GM21423 (cell line): ENCODE data around the gene ZNF33A.
A peak's percentile ranks its signal among the peaks of the same experiment; 100 is the strongest.
"Not testable (repeated sequence)": the region's sequence is repeated elsewhere in the genome, so short reads cannot be mapped to it uniquely, and the experiment has no call there.

Experiments
- ATAC-seq: cut with Tn5 transposase; IDR thresholded peaks from one replicate; pipeline ENCODE4 v1.9.1; 2021; ENCODE audit warnings: mild to moderate bottlenecking, moderate library complexity; ENCODE audit not compliant: unreplicated experiment

ZNF33A gene

GRCh38 chr10:38010119-38010903 lies at the start of gene ZNF33A:
ZNF33A (plus strand) TSS chr10:38010675; CDS start chr10:38012342, 1,667 bp downstream.
- ATAC-seq: peak; percentile 88

GRCh38 chr10:37965006-37965405 lies 45.5 kb upstream of the ZNF33A start:
- ATAC-seq: no peak

- ATAC-seq: no peak
Measured at GRCh38 chr10:37972396-37972795, 38.1 kb upstream of the ZNF33A start.

GRCh38 chr10:37975401-37975991 lies 35.0 kb upstream of the ZNF33A start:
- no peak for ATAC-seq

- ATAC-seq: peak; percentile 94
Measured at GRCh38 chr10:37976091-37976879, 34.2 kb upstream of the ZNF33A start, which contains the start of gene ZNF25. ZNF25 (minus strand) TSS chr10:37976647; CDS start chr10:37971722, 4,925 bp downstream.

- peak; percentile 1 for ATAC-seq
Measured at GRCh38 chr10:37976880-37977203, 33.6 kb upstream of the ZNF33A start.

GRCh38 chr10:37991655-37992054 lies 18.8 kb upstream of the ZNF33A start:
- ATAC-seq: no peak

- no peak for ATAC-seq
Measured at GRCh38 chr10:37992083-37992482, 18.4 kb upstream of the ZNF33A start.

GRCh38 chr10:37998920-37999319 lies 11.6 kb upstream of the ZNF33A start:
- ATAC-seq: not testable (repeated sequence)

GRCh38 chr10:38000474-38000873 lies 10.0 kb upstream of the ZNF33A start:
- not testable (repeated sequence) for ATAC-seq

GRCh38 chr10:38003026-38003425 lies 7.4 kb upstream of the ZNF33A start:
- no peak for ATAC-seq

- ATAC-seq: no peak
Measured at GRCh38 chr10:38003588-38003987, 6.9 kb upstream of the ZNF33A start.

- ATAC-seq: no peak
Measured at GRCh38 chr10:38007551-38007950, 2.9 kb upstream of the ZNF33A start.

GRCh38 chr10:38007991-38008390 lies 2.5 kb upstream of the ZNF33A start:
- ATAC-seq: no peak

- no peak for ATAC-seq
Measured at GRCh38 chr10:38016354-38016753, 5.9 kb downstream of the ZNF33A start.

- not testable (repeated sequence) for ATAC-seq
Measured at GRCh38 chr10:38019124-38019523, 8.6 kb downstream of the ZNF33A start.

- peak; percentile 83 for ATAC-seq
Measured at GRCh38 chr10:38025283-38025682, 14.8 kb downstream of the ZNF33A start.

GRCh38 chr10:38027986-38028385 lies 17.5 kb downstream of the ZNF33A start:
- no peak for ATAC-seq

- no peak for ATAC-seq
Measured at GRCh38 chr10:38032886-38033285, 22.4 kb downstream of the ZNF33A start.

- peak; percentile 92 for ATAC-seq
Measured at GRCh38 chr10:38038107-38038931, 27.8 kb downstream of the ZNF33A start.

- peak; percentile 7 for ATAC-seq
Measured at GRCh38 chr10:38038932-38039245, 28.4 kb downstream of the ZNF33A start.
